Transverse colon (tissue), 4 donors: Measurements from ENCODE around the gene MAN1C1. TPM values are rescaled to one million over a fixed set of nuclear protein-coding genes. Genes with fewer than 3 reads are reported as not detected.
A peak's percentile ranks its signal among the peaks of the same experiment; 100 is the strongest.

ENCODE experiments used
- DNase-seq: peaks from one replicate; pipeline ENCODE4 v3.0.0-alpha.2; 2019
- H3K27ac ChIP-seq, 4 donors: fragments of 200-600 bp; sonication (generic); 2 replicates each; pipeline ENCODE4 v1.5.1; 2016 to 2018; ENCODE audit warnings: inconsistent platforms in 4 of 4
- H3K27me3 ChIP-seq: fragments of 200-600 bp; sonication (generic); 2 replicates; pipeline ENCODE4 v1.5.1; 2017; ENCODE audit warnings: inconsistent platforms
- H3K36me3 ChIP-seq, 4 donors: fragments of 200-600 bp; sonication (generic); 2 replicates each; pipeline ENCODE4 v1.5.1; 2017 to 2019; ENCODE audit warnings: inconsistent platforms in 4 of 4
- H3K4me1 ChIP-seq, 4 donors: fragments of 200-600 bp; sonication (generic); 2 replicates each; pipeline ENCODE4 v1.5.1; 2017 to 2020; ENCODE audit warnings: inconsistent platforms in 4 of 4
- H3K4me3 ChIP-seq, 4 donors: fragments of 200-600 bp; sonication (generic); 1 replicate in 1 of 4; 2 replicates in 3 of 4; pipeline versions ENCODE4 v1.5.1 to v1.6.1; 2017 to 2019; ENCODE audit warnings: inconsistent platforms in 4 of 4
- H3K9me3 ChIP-seq, 2 donors: fragments of 200-600 bp; sonication (generic); 2 replicates each; pipeline ENCODE4 v1.5.1; 2017 to 2019; ENCODE audit warnings: inconsistent platforms in 2 of 2
- CTCF ChIP-seq, 5 experiments: fragments of 200-600 bp in 3 of 5; fragments of 450-650 bp in 2 of 5; sonication (generic) in 3 of 5; IDR thresholded peaks; 1 replicate in 2 of 5; 2 replicates in 3 of 5; pipeline ENCODE4 v1.5.1; 2016 to 2017; ENCODE audit warnings: antibody characterized with exemption in 5 of 5, inconsistent platforms in 3 of 5, mild to moderate bottlenecking in 2 of 5, moderate library complexity in 1 of 5
- EP300 ChIP-seq: sonication (generic); formaldehyde crosslinking; IDR thresholded peaks from one replicate; pipeline ENCODE4 v1.6.1; 2017; ENCODE audit warnings: antibody characterized with exemption, low read depth
- POLR2A ChIP-seq: fragments of 450-650 bp; IDR thresholded peaks from one replicate; pipeline ENCODE4 v1.6.1; 2016; ENCODE audit warnings: antibody characterized with exemption, mild to moderate bottlenecking, moderate library complexity
- POLR2AphosphoS5 ChIP-seq, 3 donors: sonication (generic); formaldehyde crosslinking; IDR thresholded peaks; one replicate each; pipeline ENCODE4 v1.6.1; 2016; ENCODE audit warnings: antibody characterized with exemption in 3 of 3
- WGBS, 2 donors: methylation state at CpG; one replicate each; pipeline ENCODE4 v1.1.5; 2018; ENCODE audit warnings: low coverage in 1 of 2; 5-methylcytosine and 5-hydroxymethylcytosine counted together
- in situ Hi-C, 4 donors: fragments of 200-750 bp; cut with MboI; loops; one replicate each; pipeline versions ENCODE4 v1.15.0 to v1.15.1; 2017; ENCODE audit warnings: low sequenced_read_pairs in 3 of 4, low pct_ligation_motif_present in 1 of 4, low pct_unique_long_range_greater_than_20kb in 1 of 4
- intact Hi-C: fragments of 100-400 bp; cut with DNase I; formaldehyde crosslinking; loops from one replicate; pipeline ENCODE4 v1.15.1; 2023; ENCODE audit warnings: low total_unique reads
- total RNA-seq, 4 donors: library from RNA; depleted of rRNA; stranded (reverse); fragments of >200 nt; gene quantifications; one replicate each; pipeline ENCODE4 v1.1.0, GENCODE V29; 2016

MAN1C1 gene
- total RNA-seq, 4 donors from 2014 or later, result 2.4 to 6.8 (median 4.3) TPM

- no peaks in the 10 kb centered on the region for H3K27me3 ChIP-seq
- peaks cover 11 to 50% (median 23%) of the 10 kb centered on the region in 4 donors for H3K4me1 ChIP-seq
- in situ Hi-C loops (no loop called here), intact Hi-C loops (no loop called here)
- 77 to 87% methylated on average over 7 to 15 of the region's 18 CpGs for WGBS, 2 donors
- no peaks in the 10 kb centered on the region for H3K36me3 ChIP-seq
- TF ChIP-seq CTCF (IDR thresholded peaks at IDR 0.05), result no peak
- no peak for TF ChIP-seq POLR2AphosphoS5 (IDR thresholded peaks at IDR 0.05)
- no peak for TF ChIP-seq POLR2A
- no peak for TF ChIP-seq EP300
- H3K4me3 ChIP-seq, result no peak overlapping the region
- H3K27ac ChIP-seq, result peak overlapping the region in 2 of 4 donors; percentile 18 to 82
- H3K9me3 ChIP-seq, result no peaks in the 10 kb centered on the region
- DNase-seq, result no peak
Observed at GRCh38 chr1:25569597-25570396, 46.8 kb upstream of the MAN1C1 start.

GRCh38 chr1:25570798-25571521 is 45.6 kb upstream of the MAN1C1 start:
- Histone ChIP-seq H3K36me3 (no peaks in the 10 kb centered on the region), H3K4me3 (no peak overlapping the region), H3K27me3 (no peaks in the 10 kb centered on the region), H3K4me1 (peaks cover 11 to 48% (median 23%) of the 10 kb centered on the region in 4 donors), H3K9me3 (no peaks in the 10 kb centered on the region), H3K27ac (no peak overlapping the region)
- 80 to 81% methylated on average over 4 to 12 of the region's 12 CpGs for WGBS, 2 donors
- intact Hi-C loops (no loop called here), in situ Hi-C loops (no loop called here)
- no peak for TF ChIP-seq POLR2A
- TF ChIP-seq EP300, result no peak
- TF ChIP-seq POLR2AphosphoS5 (IDR thresholded peaks at IDR 0.05), result no peak
- no peak for TF ChIP-seq CTCF (IDR thresholded peaks at IDR 0.05)
- DNase-seq, result no peak

- no peaks in the 10 kb centered on the region for H3K9me3 ChIP-seq
- DNase-seq, result no peak
- intact Hi-C loops, result no loop called here
- 69% methylated on average over 4 of the region's 6 CpGs; no CpG with 5 or more reads in 1 of the 2 donors for WGBS, 2 donors
- in situ Hi-C loops, result no loop called here
- no peaks in the 10 kb centered on the region for H3K27me3 ChIP-seq
- TF ChIP-seq POLR2A (no peak), EP300 (no peak), CTCF (IDR thresholded peaks at IDR 0.05) (no peak), POLR2AphosphoS5 (IDR thresholded peaks at IDR 0.05) (no peak)
- H3K27ac ChIP-seq, result no peak overlapping the region
- H3K4me3 ChIP-seq, result no peak overlapping the region
- H3K4me1 ChIP-seq, result peaks cover 11 to 42% (median 22%) of the 10 kb centered on the region in 4 donors
- H3K36me3 ChIP-seq, result no peaks in the 10 kb centered on the region
Observed at GRCh38 chr1:25571522-25571970, 45.0 kb upstream of the MAN1C1 start.

GRCh38 chr1:25572107-25572506 is 44.5 kb upstream of the MAN1C1 start:
- TF ChIP-seq POLR2AphosphoS5 (IDR thresholded peaks at IDR 0.05), result no peak
- no peak for TF ChIP-seq CTCF (IDR thresholded peaks at IDR 0.05)
- Histone ChIP-seq H3K36me3 (no peaks in the 10 kb centered on the region), H3K27me3 (no peaks in the 10 kb centered on the region), H3K27ac (no peak overlapping the region), H3K4me3 (no peak overlapping the region), H3K4me1 (peaks cover 11 to 38% (median 20%) of the 10 kb centered on the region in 4 donors), H3K9me3 (no peaks in the 10 kb centered on the region)
- intact Hi-C loops, result no loop called here
- DNase-seq, result no peak
- in situ Hi-C loops, result no loop called here
- 87% methylated on average over 5 of the region's 5 CpGs; no CpG with 5 or more reads in 1 of the 2 donors for WGBS, 2 donors
